ENCODE data around the gene XCL2.

DNA sequence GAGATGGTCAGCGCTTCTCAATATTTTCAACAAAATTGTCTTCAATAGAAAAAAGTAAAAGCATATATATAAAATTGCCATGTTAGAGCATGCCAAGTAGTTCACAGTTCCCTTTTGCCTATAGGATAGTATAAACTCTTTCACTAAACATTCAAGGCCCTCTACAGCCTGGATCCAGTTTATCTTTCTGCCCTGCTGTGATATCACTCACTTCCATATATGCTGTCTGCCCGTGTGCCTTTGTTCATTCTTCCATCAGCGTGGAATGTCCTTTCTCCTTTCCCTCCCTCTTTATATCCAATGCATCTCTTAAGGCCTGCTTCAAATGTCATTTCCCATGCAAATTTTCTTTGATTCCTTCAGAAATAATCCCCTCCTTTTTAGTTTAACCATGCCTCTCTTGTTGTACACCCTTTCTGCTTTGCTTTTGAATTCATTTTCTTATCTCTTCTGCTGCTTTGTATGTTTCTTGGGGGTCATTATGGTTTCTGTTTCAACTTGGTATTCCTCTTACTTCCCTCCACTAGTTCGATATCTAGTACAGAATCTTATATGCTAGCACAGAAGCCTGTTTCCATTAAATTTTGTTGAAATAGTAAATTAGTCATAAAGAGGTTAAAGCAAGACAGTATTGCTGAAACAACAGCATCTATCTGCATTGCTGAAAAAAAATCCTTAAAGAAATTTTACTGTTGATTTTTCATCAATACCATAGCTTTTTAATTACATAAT lies 44.7 kb downstream of the XCL2 start:
- TF ChIP-seq, protein P1, sequence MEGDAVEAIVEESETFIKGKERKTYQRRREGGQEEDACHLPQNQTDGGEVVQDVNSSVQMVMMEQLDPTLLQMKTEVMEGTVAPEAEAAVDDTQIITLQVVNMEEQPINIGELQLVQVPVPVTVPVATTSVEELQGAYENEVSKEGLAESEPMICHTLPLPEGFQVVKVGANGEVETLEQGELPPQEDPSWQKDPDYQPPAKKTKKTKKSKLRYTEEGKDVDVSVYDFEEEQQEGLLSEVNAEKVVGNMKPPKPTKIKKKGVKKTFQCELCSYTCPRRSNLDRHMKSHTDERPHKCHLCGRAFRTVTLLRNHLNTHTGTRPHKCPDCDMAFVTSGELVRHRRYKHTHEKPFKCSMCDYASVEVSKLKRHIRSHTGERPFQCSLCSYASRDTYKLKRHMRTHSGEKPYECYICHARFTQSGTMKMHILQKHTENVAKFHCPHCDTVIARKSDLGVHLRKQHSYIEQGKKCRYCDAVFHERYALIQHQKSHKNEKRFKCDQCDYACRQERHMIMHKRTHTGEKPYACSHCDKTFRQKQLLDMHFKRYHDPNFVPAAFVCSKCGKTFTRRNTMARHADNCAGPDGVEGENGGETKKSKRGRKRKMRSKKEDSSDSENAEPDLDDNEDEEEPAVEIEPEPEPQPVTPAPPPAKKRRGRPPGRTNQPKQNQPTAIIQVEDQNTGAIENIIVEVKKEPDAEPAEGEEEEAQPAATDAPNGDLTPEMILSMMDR (conservative IDR thresholded peaks at IDR 0.05; ENCODE audit: low read length): no peak
- TF ChIP-seq EZH2phosphoT487 (IDR thresholded peaks at IDR 0.05; ENCODE audit: borderline replicate concordance, low read depth, low read length): no peak

Data from OCI-LY7 (cell line).